Activated naive CD4-positive, alpha-beta T cell (primary cell): Measurements from ENCODE around the gene PDE7B.
"Not testable (repeated sequence)": the region's sequence is repeated elsewhere in the genome, so short reads cannot be mapped to it uniquely, and the experiment has no call there.

ENCODE experiments used
- DNase-seq, 4 experiments: peaks; one replicate each; lab custom pipeline; 2025; lab: John Stamatoyannopoulos, UW

Gene PDE7B

GRCh38 chr6:136188486-136188885, 337.0 kb downstream of the PDE7B start:
- DNase-seq: no peak

DNA sequence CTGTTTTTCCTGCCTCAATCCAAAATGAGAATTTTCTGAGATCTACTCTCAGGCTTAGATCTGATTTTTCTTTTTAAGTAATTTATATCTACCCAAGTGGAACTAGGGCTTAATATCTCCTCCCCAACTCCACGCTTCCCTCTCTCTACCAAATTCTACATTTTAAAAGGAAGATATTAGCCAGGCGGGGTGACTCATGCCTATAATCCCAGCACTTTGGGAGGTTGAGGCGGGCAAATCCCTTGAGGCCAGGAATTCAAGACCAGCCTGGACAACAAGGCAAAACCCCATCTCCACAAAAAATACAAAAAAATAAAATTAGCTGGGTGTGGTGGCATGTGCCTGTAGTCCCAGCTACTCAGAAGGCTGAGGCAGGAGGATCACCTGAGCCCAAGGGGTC, 337.6 kb downstream of the PDE7B start:
- no peak for DNase-seq

GRCh38 chr6:136191606-136192312, 340.3 kb downstream of the PDE7B start:
- no peak for DNase-seq

GRCh38 chr6:136192902-136193301, 341.4 kb downstream of the PDE7B start:
- no peak for DNase-seq

GRCh38 chr6:136201732-136202131, 350.2 kb downstream of the PDE7B start:
- no peak for DNase-seq

DNA sequence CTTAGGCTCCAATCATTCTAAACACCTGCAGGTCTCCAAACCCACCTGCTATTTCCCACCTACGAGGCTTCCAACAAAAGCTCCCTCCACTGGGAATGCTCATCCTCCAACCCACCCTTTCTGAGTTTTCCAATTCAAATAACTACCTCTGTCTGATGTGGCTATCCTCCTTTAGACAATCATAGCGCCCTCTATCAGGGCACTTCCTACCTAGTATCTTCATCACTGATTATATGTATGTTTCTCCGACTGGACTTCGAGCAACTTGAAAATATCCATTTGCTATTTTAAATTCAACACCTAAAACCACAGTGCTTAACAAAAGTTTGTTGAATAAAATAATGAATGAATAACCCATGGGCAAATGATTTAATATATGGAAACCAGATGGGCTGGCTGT, 357.3 kb downstream of the PDE7B start:
- DNase-seq: no peak

DNA sequence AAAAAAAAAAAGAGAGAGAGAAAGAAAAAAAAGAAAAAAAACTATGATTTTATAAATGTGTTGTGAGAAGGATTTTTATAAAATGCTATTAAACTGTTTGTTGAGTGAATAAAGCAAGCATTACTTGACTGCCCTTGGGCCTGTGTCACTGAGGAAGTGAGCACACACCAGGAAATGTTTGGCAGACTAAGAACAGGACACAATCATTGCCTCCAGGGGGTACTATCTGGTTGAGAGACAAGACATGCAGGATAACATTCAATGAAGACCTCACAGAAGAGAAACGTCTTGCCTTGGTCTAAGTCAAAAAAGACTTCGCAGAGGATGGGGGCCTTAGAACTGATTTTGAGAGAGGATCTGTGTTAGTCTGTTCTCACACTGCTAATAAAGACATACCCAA, 358.0 kb downstream of the PDE7B start:
- DNase-seq: no peak

DNA sequence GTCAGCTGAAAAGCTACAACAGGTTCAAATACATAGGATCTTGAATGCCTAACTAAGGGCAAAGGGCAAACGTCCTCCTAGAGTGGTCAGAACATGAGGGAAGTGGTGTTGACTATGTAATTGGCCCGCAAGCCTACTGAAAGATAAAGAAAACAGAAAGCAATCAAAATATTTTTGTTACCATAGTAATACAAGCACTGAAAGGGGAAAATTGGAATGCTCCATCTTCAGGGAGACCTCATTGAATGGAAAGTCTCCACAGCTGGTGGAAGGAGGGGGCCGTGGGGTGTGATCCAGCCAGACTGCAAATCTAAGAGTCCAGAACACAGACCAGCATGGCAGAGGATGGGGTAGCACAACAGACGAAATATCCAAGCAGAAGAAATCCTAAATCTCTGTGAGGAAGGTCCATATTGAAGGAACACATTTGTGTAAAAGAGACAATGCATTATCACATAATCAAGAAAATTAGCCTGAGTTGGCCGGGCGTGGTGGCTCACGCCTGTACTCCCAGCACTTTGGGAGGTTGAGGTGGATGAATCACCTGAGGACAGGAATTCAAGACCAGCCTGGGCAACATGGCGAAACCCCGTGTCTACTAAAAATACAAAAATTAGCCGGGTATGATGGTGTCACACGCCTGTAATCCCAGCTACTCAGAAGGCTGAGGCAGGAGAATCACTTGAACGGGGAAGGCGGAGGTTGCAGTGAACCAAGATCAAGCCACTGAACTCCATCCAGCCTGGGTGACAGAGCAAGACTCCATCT, 359.1 kb downstream of the PDE7B start:
- no peak for DNase-seq

DNA sequence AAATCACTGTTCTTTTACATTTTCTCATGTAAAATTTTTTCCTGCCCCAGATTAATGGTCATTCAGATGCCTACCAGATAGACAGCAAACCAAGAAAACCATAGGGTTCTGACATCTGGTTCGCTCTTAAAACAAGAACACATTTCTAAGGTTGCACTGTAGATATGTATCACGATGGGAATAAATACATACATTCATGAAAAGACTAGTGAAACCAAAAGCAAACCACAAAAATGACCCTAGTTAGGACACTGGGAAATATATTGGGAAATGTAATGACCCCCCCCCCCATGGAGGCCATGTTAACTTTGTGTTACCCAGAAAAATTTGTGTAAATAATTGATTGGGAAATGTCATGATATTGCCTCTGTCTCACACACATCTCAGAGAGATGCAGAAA, 361.1 kb downstream of the PDE7B start:
- DNase-seq: no peak

- DNase-seq: no peak
Measured at GRCh38 chr6:136213012-136213539, 361.6 kb downstream of the PDE7B start.

DNA sequence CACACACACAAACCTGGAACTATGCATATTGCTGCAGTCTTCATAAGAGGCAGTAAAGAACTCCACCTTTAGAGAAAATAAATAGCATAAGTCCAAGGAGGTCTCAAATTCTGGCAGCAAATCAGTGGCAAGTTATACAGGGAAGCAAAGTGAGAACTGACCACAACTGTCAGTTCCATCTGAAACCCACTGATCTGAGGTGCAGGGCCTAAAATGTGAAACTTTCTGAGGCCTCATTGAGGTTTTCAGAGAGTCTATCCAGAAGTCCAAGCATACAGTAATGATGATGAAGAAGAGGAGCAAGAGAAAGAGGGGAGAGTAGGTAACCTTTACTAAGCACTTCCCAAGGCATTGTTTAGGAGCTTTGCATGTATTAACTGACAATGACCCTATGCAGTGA, 362.4 kb downstream of the PDE7B start:
- DNase-seq: no peak

DNA sequence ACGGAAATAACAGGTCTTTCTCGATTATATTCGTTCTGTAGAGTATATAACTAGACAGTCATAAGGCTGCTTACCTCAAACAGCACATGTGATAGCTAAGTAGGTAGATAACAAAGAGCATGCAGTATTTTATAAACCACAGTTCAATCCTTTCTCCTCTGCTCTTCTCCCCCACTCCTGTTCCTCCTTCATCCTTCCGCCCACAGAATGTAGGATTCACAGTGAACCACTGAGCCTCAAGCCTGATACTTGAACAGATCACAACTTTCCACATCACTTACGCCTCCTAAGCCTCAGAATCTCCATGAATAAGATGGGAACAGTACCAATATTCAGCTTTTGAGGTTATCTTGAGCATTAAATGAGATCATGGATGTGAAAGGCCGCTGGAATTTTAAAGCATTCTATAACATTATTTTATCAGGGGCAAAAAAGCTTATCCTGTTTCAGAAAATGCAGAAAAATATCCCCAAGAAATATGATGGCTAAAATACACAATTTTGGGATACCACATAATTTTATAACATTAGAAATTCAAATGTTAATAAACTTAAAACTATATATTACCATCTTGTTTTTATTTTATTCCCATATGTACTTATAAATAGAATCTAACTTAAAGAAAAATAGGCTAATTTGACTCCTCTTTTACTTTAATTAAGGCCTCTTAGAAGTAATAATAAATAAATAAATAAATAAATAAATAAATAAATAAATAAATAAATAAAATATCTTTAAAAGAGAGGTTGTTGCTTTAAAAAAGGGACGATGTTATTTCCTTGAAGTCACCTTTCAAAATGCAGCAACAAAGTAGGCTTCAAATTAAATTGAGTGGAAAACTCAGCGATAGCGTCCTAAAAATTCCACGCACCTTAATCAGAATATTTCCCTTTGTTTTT, 365.3 kb downstream of the PDE7B start:
- no peak for DNase-seq

DNA sequence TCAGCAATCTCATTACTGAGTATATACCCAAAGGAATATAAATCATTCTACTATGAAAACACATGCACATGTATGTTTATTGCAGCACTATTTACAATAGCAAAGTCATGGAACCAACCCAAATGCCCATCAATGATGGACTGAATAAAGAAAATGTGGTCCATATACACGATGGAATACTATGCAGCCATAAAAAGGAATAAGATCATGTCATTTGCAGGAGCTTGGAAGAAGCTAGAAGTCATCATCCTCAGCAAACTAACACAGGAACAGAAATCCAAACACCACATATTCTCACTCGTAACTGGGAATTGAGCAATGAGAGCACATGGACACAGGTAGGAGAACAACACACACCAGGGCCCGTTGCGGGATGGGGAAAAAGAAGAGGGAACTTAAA, 373.5 kb downstream of the PDE7B start:
- DNase-seq: not testable (repeated sequence)

DNA sequence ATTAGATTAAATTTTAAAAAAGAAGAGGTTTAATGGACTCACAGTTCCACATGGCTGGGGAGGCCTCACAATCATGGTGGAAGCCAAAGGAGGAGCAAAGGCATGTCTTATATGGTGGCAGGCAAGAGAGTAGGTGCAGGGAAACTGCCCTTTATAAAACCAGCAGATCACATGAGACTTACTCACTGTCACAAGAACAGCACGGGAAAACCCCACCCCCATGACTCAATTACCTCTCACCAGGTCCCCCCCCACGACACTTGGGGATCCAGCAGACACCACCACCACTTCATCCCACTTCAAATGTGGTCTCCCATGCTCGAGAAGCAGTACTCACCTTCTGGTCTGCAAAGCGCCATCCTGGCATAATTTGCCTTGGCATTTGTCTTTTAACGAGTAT, 374.0 kb downstream of the PDE7B start:
- DNase-seq: no peak

- peak; percentile 2 to 32 (median 5) for DNase-seq
Measured at GRCh38 chr6:136226027-136226673, 374.6 kb downstream of the PDE7B start.

DNA sequence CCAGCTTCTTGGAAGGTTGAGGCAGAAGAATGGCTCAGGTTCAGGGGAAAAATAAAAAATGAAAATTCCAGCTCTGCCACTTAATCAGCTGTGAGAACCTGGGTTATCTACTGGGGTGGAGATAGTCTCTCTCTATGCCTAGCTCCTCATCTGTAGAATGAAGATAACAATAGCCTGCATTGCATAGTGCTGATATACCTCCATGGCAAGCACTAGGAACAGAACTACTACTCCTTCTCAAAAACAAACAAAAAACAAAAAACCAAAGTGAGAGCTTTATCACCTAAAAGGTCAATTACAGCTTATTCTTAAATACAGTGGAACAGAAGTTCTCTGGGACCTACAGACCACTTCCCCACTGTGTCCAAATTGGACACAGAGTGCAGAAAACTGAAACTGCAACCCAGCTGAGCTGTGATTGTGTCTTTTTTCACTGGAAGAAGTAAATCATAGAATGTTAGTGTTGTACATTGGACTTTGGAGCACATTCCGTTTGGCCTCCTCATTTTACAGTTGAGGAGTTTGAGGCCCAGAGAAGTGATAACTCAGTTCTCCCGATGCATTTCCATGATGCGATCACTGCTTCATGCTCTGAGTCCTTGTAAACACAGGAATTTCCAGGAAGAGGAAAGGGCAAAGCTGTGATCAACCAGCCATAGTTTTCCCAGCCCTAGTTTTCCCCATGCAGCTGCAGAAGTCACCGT, 375.3 kb downstream of the PDE7B start:
- DNase-seq: no peak

GRCh38 chr6:136228814-136229213, 377.3 kb downstream of the PDE7B start:
- DNase-seq: no peak

- no peak for DNase-seq
Measured at GRCh38 chr6:136230219-136230853, 378.8 kb downstream of the PDE7B start.

DNA sequence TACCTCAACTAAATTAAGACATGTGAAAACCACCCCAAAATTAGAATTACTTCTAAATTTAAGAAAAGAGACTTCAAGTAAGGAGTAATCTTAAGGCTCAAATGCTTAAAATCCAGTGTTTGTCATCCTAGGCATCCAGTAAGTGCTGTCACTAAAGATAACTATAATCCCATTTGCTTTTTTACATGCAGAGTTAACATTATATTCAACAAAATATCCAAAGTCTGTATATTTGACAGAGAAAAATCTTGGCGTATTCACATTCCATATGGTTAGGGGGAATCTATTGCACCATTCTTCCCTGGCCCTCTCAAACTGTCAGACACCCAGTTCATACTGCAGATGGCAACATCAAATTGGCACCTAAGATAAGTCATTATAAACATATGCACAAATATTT, 381.2 kb downstream of the PDE7B start:
- DNase-seq: no peak

GRCh38 chr6:136235233-136235564, 383.7 kb downstream of the PDE7B start:
- no peak for DNase-seq
